Endothelial cell (in vitro differentiated cells): ENCODE data around the gene KCNQ2. TPM values are rescaled to one million over a fixed set of nuclear protein-coding genes. Genes with fewer than 3 reads are reported as not detected.

Experiments used
- DNase-seq: peaks from one replicate; pipeline ENCODE4 v3.0.0; 2021; ENCODE audit warnings: low spot score
- H3K27ac Mint-ChIP-seq: one replicate; pipeline ENCODE4 v1.8.0; 2021; ENCODE audit warnings: mixed read lengths, inconsistent platforms; ENCODE audit not compliant: unreplicated experiment
- H3K27me3 Mint-ChIP-seq: one replicate; pipeline ENCODE4 v1.8.0; 2021; ENCODE audit warnings: mild to moderate bottlenecking, moderate library complexity, mixed read lengths, inconsistent platforms; ENCODE audit not compliant: unreplicated experiment
- H3K36me3 Mint-ChIP-seq: one replicate; pipeline ENCODE4 v1.8.0; 2021; ENCODE audit warnings: mild to moderate bottlenecking, low read depth, mixed read lengths, inconsistent platforms; ENCODE audit not compliant: unreplicated experiment
- H3K4me1 Mint-ChIP-seq: one replicate; pipeline ENCODE4 v1.8.0; 2021; ENCODE audit warnings: mild to moderate bottlenecking, mixed read lengths, inconsistent platforms; ENCODE audit not compliant: unreplicated experiment
- H3K4me3 Mint-ChIP-seq: one replicate; pipeline ENCODE4 v1.8.0; 2021; ENCODE audit warnings: mild to moderate bottlenecking, mixed read lengths, inconsistent platforms; ENCODE audit not compliant: unreplicated experiment
- H3K9me3 Mint-ChIP-seq: one replicate; pipeline ENCODE4 v1.8.0; 2021; ENCODE audit warnings: mixed read lengths, inconsistent platforms; ENCODE audit not compliant: unreplicated experiment
- CTCF ChIP-seq: fragments of 200-600 bp; sonication (generic); IDR thresholded peaks from one replicate; pipeline ENCODE4 v1.5.0; 2021; ENCODE audit warnings: antibody characterized with exemption; ENCODE audit not compliant: unreplicated experiment
- total RNA-seq: library from RNA; stranded (reverse); fragmentation: NEBNext Ultra II Directional; extraction: Animal tissue kit (Norgen Biotek cat#: 25700); gene quantifications from one replicate; pipeline ENCODE4 v1.2.1, GENCODE V29; 2021; ENCODE audit not compliant: unreplicated experiment

KCNQ2 gene
- total RNA-seq, 1 donor from 2014 or later, result 3.2 TPM

- Mint-ChIP-seq H3K4me3 (no peak overlapping the region), H3K36me3 (no peaks in the 10 kb centered on the region), H3K27ac (no peak overlapping the region), H3K27me3 (peaks cover 5% of the 10 kb centered on the region), H3K9me3 (no peaks in the 10 kb centered on the region), H3K4me1 (peaks cover 3% of the 10 kb centered on the region)
- DNase-seq, result no peak
- no peak for TF ChIP-seq CTCF
Measured at GRCh38 chr20:63379296-63379695, 93.2 kb downstream of the KCNQ2 start.

GRCh38 chr20:63378626-63379025, 93.8 kb downstream of the KCNQ2 start:
- Mint-ChIP-seq H3K4me3 (no peak overlapping the region), H3K36me3 (no peaks in the 10 kb centered on the region), H3K27me3 (peaks cover 5% of the 10 kb centered on the region), H3K4me1 (peaks cover 3% of the 10 kb centered on the region), H3K27ac (no peak overlapping the region), H3K9me3 (no peaks in the 10 kb centered on the region)
- TF ChIP-seq CTCF, result no peak
- DNase-seq, result no peak

GRCh38 chr20:63377951-63378381, 94.5 kb downstream of the KCNQ2 start:
- no peak overlapping the region for H3K4me3 Mint-ChIP-seq
- no peak overlapping the region for H3K27ac Mint-ChIP-seq
- no peak for DNase-seq
- H3K9me3 Mint-ChIP-seq, result no peaks in the 10 kb centered on the region
- H3K4me1 Mint-ChIP-seq, result peaks cover 3% of the 10 kb centered on the region
- H3K27me3 Mint-ChIP-seq, result peaks cover 5% of the 10 kb centered on the region
- H3K36me3 Mint-ChIP-seq, result no peaks in the 10 kb centered on the region
- TF ChIP-seq CTCF, result no peak

- Mint-ChIP-seq H3K9me3 (no peaks in the 10 kb centered on the region), H3K36me3 (no peaks in the 10 kb centered on the region), H3K4me3 (no peak overlapping the region), H3K27me3 (peaks cover 5% of the 10 kb centered on the region), H3K4me1 (peaks cover 3% of the 10 kb centered on the region), H3K27ac (no peak overlapping the region)
- DNase-seq, result no peak
- TF ChIP-seq CTCF, result no peak
Measured at GRCh38 chr20:63377256-63377941, 95.1 kb downstream of the KCNQ2 start.
